Osteocyte (in vitro differentiated cells): ENCODE measurements around the gene GALNT17. TPM values are rescaled to one million over a fixed set of nuclear protein-coding genes. Genes with fewer than 3 reads are reported as not detected.

ENCODE experiments used
- DNase-seq: peaks from one replicate; pipeline ENCODE4 v3.0.0; 2021; ENCODE audit warnings: mixed read lengths; ENCODE audit not compliant: unreplicated experiment; ENCODE audit errors: extremely low spot score
- H3K27ac Mint-ChIP-seq: one replicate; pipeline ENCODE4 v1.8.0; 2021; ENCODE audit warnings: mild to moderate bottlenecking, mixed read lengths; ENCODE audit not compliant: unreplicated experiment
- H3K27me3 Mint-ChIP-seq: one replicate; pipeline ENCODE4 v1.8.0; 2021; ENCODE audit warnings: mixed read lengths; ENCODE audit not compliant: unreplicated experiment
- H3K36me3 Mint-ChIP-seq: one replicate; pipeline ENCODE4 v1.8.0; 2021; ENCODE audit warnings: mixed read lengths; ENCODE audit not compliant: unreplicated experiment
- H3K4me1 Mint-ChIP-seq: one replicate; pipeline ENCODE4 v1.8.0; 2021; ENCODE audit warnings: mixed read lengths; ENCODE audit not compliant: unreplicated experiment
- H3K4me3 Mint-ChIP-seq: one replicate; pipeline ENCODE4 v1.8.0; 2021; ENCODE audit warnings: mild to moderate bottlenecking, moderate library complexity, mixed read lengths; ENCODE audit not compliant: unreplicated experiment
- H3K9me3 Mint-ChIP-seq: one replicate; pipeline ENCODE4 v1.8.0; 2021; ENCODE audit warnings: mixed read lengths; ENCODE audit not compliant: unreplicated experiment
- CTCF ChIP-seq: fragments of 200-600 bp; sonication (generic); IDR thresholded peaks from 2 replicates; pipeline ENCODE4 v1.5.0; 2021; ENCODE audit warnings: antibody characterized with exemption, mild to moderate bottlenecking, moderate library complexity
- total RNA-seq: library from RNA; stranded (reverse); gene quantifications from 2 replicates; pipeline ENCODE4 v1.2.1, GENCODE V29; 2021

Gene GALNT17
- total RNA-seq, 1 donor from 2014 or later = 1.4 TPM

GRCh38 chr7:71227126-71227525 is 95.2 kb downstream of the GALNT17 start:
- H3K9me3 Mint-ChIP-seq = peaks cover 29% of the 10 kb centered on the region
- H3K27ac Mint-ChIP-seq = no peak overlapping the region
- no peak for TF ChIP-seq CTCF
- no peaks in the 10 kb centered on the region for H3K27me3 Mint-ChIP-seq
- no peak for DNase-seq
- no peak overlapping the region for H3K4me3 Mint-ChIP-seq
- no peaks in the 10 kb centered on the region for H3K4me1 Mint-ChIP-seq
- H3K36me3 Mint-ChIP-seq = no peaks in the 10 kb centered on the region

- H3K4me3 Mint-ChIP-seq = no peak overlapping the region
- H3K9me3 Mint-ChIP-seq = peaks cover 31% of the 10 kb centered on the region
- TF ChIP-seq CTCF = no peak
- H3K27me3 Mint-ChIP-seq = no peaks in the 10 kb centered on the region
- no peak overlapping the region for H3K27ac Mint-ChIP-seq
- H3K36me3 Mint-ChIP-seq = no peaks in the 10 kb centered on the region
- no peaks in the 10 kb centered on the region for H3K4me1 Mint-ChIP-seq
- DNase-seq = no peak
Measured at GRCh38 chr7:71229148-71229547, 97.2 kb downstream of the GALNT17 start.

- Mint-ChIP-seq H3K4me1 (no peaks in the 10 kb centered on the region), H3K4me3 (no peak overlapping the region), H3K36me3 (no peaks in the 10 kb centered on the region), H3K9me3 (peaks cover 31% of the 10 kb centered on the region), H3K27me3 (no peaks in the 10 kb centered on the region), H3K27ac (no peak overlapping the region)
- no peak for TF ChIP-seq CTCF
- no peak for DNase-seq
Measured at GRCh38 chr7:71229699-71230098, 97.8 kb downstream of the GALNT17 start.

GRCh38 chr7:71235253-71235652 is 103.3 kb downstream of the GALNT17 start:
- Mint-ChIP-seq H3K4me1 (peaks cover 2% of the 10 kb centered on the region), H3K27me3 (no peaks in the 10 kb centered on the region), H3K36me3 (no peaks in the 10 kb centered on the region), H3K9me3 (peaks cover 20% of the 10 kb centered on the region), H3K4me3 (no peak overlapping the region), H3K27ac (no peak overlapping the region)
- TF ChIP-seq CTCF = no peak
- DNase-seq = no peak

- Mint-ChIP-seq H3K27ac (no peak overlapping the region), H3K4me1 (peaks cover 2% of the 10 kb centered on the region), H3K27me3 (no peaks in the 10 kb centered on the region), H3K36me3 (no peaks in the 10 kb centered on the region), H3K4me3 (no peak overlapping the region), H3K9me3 (peaks cover 19% of the 10 kb centered on the region)
- no peak for TF ChIP-seq CTCF
- no peak for DNase-seq
Measured at GRCh38 chr7:71236230-71237105, 104.5 kb downstream of the GALNT17 start.
